Liver (tissue), 9 donors: Measurements from ENCODE around the gene SYNDIG1. TPM values are rescaled to one million over a fixed set of nuclear protein-coding genes. Genes with fewer than 3 reads are reported as not detected.

Source experiments
- DNase-seq: peaks from one replicate; pipeline ENCODE4 v3.0.0-alpha.2; 2017; ENCODE audit warnings: low spot score
- H3K27ac ChIP-seq, 2 donors: one replicate each; pipeline ENCODE4 v1.7.0; 2013; ENCODE audit warnings: inconsistent platforms in 2 of 2, low read length in 2 of 2, control low read depth in 1 of 2, low read depth in 1 of 2, mild to moderate bottlenecking in 1 of 2
- H3K27me3 ChIP-seq, 4 donors: one replicate each; pipeline versions ENCODE4 v1.6.1 to v1.7.0; 2013; ENCODE audit warnings: low read length in 3 of 4, inconsistent platforms in 1 of 4, mild to moderate bottlenecking in 1 of 4, moderate library complexity in 1 of 4; ENCODE audit not compliant: control insufficient read depth in 4 of 4, insufficient read depth in 4 of 4
- H3K36me3 ChIP-seq, 4 donors: one replicate each; pipeline versions ENCODE4 v1.6.1 to v1.7.0; 2013; ENCODE audit warnings: low read length in 3 of 4, mild to moderate bottlenecking in 3 of 4, low read depth in 1 of 4, moderate library complexity in 1 of 4; ENCODE audit not compliant: control insufficient read depth in 4 of 4, insufficient read depth in 3 of 4
- H3K4me1 ChIP-seq, 4 donors: one replicate each; pipeline versions ENCODE4 v1.6.1 to v1.7.0; 2013; ENCODE audit warnings: low read length in 3 of 4, mild to moderate bottlenecking in 3 of 4, moderate library complexity in 1 of 4; ENCODE audit not compliant: control insufficient read depth in 4 of 4, insufficient read depth in 4 of 4
- H3K4me3 ChIP-seq, 3 donors: one replicate each; pipeline versions ENCODE4 v1.6.1 to v1.7.0; 2013; ENCODE audit warnings: low read length in 3 of 3, control low read depth in 1 of 3, low read depth in 1 of 3, mild to moderate bottlenecking in 1 of 3
- H3K9ac ChIP-seq, 2 donors: one replicate each; pipeline ENCODE4 v1.7.0; 2013; ENCODE audit warnings: low read length in 2 of 2, mild to moderate bottlenecking in 2 of 2, moderate library complexity in 2 of 2, control low read depth in 1 of 2, low read depth in 1 of 2
- H3K9me3 ChIP-seq, 4 donors: one replicate each; pipeline versions ENCODE4 v1.6.1 to v1.7.0; 2013; ENCODE audit warnings: low read length in 3 of 4; ENCODE audit not compliant: control insufficient read depth in 4 of 4
- ATF3 ChIP-seq: IDR thresholded peaks from 2 replicates; pipeline ENCODE4 v1.6.1; 2016; ENCODE audit warnings: antibody characterized with exemption
- CTCF ChIP-seq: fragments of 150-350 bp; IDR thresholded peaks from 2 replicates; pipeline ENCODE4 v1.5.1; 2017; ENCODE audit warnings: improper control_type of control experiment, low read depth, low read length; ENCODE audit not compliant: missing input control
- EGR1 ChIP-seq, 2 donors: IDR thresholded peaks; 2 replicates each; pipeline ENCODE4 v1.6.1; 2016 to 2018; ENCODE audit warnings: antibody characterized with exemption in 2 of 2, low read depth in 2 of 2
- FOXA1 ChIP-seq: IDR thresholded peaks from 2 replicates; pipeline ENCODE4 v1.6.1; 2016; ENCODE audit warnings: antibody characterized with exemption
- HNF4A ChIP-seq, 2 donors: conservative IDR thresholded peaks; 2 replicates each; pipeline ENCODE4 v1.6.1; 2016; ENCODE audit warnings: antibody characterized with exemption in 2 of 2, mild to moderate bottlenecking in 2 of 2
- HNF4G ChIP-seq: IDR thresholded peaks from 2 replicates; pipeline ENCODE4 v1.6.1; 2016; ENCODE audit warnings: antibody characterized with exemption
- JUND ChIP-seq, 2 donors: IDR thresholded peaks; 2 replicates each; pipeline ENCODE4 v1.6.1; 2016; ENCODE audit warnings: antibody characterized with exemption in 2 of 2
- MAX ChIP-seq: IDR thresholded peaks from 2 replicates; pipeline ENCODE4 v1.6.1; 2016; ENCODE audit warnings: antibody characterized with exemption
- NR2F2 ChIP-seq: IDR thresholded peaks from 2 replicates; pipeline ENCODE4 v1.6.1; 2016; ENCODE audit warnings: antibody characterized with exemption
- RAD21 ChIP-seq, 2 donors: IDR thresholded peaks; 2 replicates each; pipeline ENCODE4 v1.6.1; 2016; ENCODE audit warnings: antibody characterized with exemption in 2 of 2, mild to moderate bottlenecking in 2 of 2
- REST ChIP-seq: IDR thresholded peaks from 2 replicates; pipeline ENCODE4 v1.6.1; 2016; ENCODE audit warnings: antibody characterized with exemption, mild to moderate bottlenecking
- RXRA ChIP-seq, 2 donors: IDR thresholded peaks; 2 replicates each; pipeline ENCODE4 v1.6.1; 2017 to 2018; ENCODE audit warnings: antibody characterized with exemption in 2 of 2, mild to moderate bottlenecking in 1 of 2
- SP1 ChIP-seq: IDR thresholded peaks from 2 replicates; pipeline ENCODE4 v1.6.1; 2018; ENCODE audit warnings: antibody characterized with exemption, mild to moderate bottlenecking
- TAF1 ChIP-seq: conservative IDR thresholded peaks from 2 replicates; pipeline ENCODE4 v1.6.1; 2016; ENCODE audit warnings: antibody characterized with exemption, mild to moderate bottlenecking
- YY1 ChIP-seq: IDR thresholded peaks from 2 replicates; pipeline ENCODE4 v1.6.1; 2016; ENCODE audit warnings: antibody characterized with exemption, mild to moderate bottlenecking
- WGBS: extraction: QIAGEN DNeasy Blood & Tissue Kit; methylation state at CpG from one replicate; pipeline ENCODE4 v1.1.7; 2013; 5-methylcytosine and 5-hydroxymethylcytosine counted together
- polyA plus RNA-seq, 2 donors: library from polyadenylated mRNA; stranded (reverse) in 1 of 2; unstranded in 1 of 2; fragments of 200-250 nt in 1 of 2; fragments of >200 nt in 1 of 2; fragmentation: Nextera tagmentation in 1 of 2; extraction: Ambion mirVana in 1 of 2; gene quantifications; one replicate each; pipeline versions ENCODE4 v1.2.1 to v1.2.3, GENCODE V29; 2013 to 2015
- total RNA-seq, 2 donors: library from RNA; depleted of rRNA; stranded (reverse); fragments of >200 nt; gene quantifications; one replicate each; pipeline ENCODE4 v1.2.3, GENCODE V29; 2014
- TF ChIP-seq, protein P1 (sequence below): IDR thresholded peaks from 2 replicates; pipeline ENCODE4 v1.6.1; 2016; ENCODE audit warnings: antibody characterized with exemption
- donor health status: healthy.
- donor health status: healthy.
- donor health status: healthy.
- donor health status: healthy.
- donor health status: healthy.

The SYNDIG1 gene
- total and polyA plus RNA-seq, 4 donors = 0.05 to 0.08 TPM; not detected in 2

DNA sequence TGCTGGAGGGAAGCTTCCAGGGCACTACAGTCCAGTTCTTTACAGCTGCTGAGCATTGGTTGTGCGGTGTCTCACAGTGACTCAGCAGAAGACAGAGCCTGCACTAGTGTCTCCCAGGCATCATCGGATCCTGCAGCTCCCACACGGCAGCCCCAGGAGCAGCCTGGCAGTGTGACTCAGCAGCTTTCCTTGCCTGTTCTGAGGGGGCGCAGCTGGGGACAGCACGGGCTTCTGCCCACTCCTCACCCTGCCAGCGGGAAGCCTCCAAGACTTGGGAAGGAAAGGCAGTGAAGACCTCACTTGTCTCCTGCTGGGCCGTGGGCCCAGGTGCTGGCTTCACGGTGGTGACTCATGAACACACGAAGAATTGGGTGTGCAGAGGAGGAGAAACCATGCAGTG is 165.4 kb downstream of the SYNDIG1 start:
- H3K9ac ChIP-seq = no peak overlapping the region
- no peaks in the 10 kb centered on the region for H3K4me1 ChIP-seq
- no peak overlapping the region for H3K4me3 ChIP-seq
- H3K27me3 ChIP-seq = no peaks in the 10 kb centered on the region
- H3K36me3 ChIP-seq = no peaks in the 10 kb centered on the region
- WGBS = 60% methylated on average over 9 of the region's 9 CpGs
- H3K9me3 ChIP-seq = no peaks in the 10 kb centered on the region
- H3K27ac ChIP-seq = no peak overlapping the region
- TF ChIP-seq RAD21 (IDR thresholded peaks at IDR 0.05) (no peak), YY1 (no peak), JUND (IDR thresholded peaks at IDR 0.05) (no peak), ATF3 (no peak), EGR1 (IDR thresholded peaks at IDR 0.05; ENCODE audit: low read depth in 2 of 2) (no peak), CTCF (no peak), FOXA1 (no peak), HNF4A (conservative IDR thresholded peaks at IDR 0.05) (no peak), RXRA (IDR thresholded peaks at IDR 0.05) (no peak), HNF4G (no peak), MAX (no peak), REST (no peak), TAF1 (no peak), SP1 (no peak), NR2F2 (no peak)
- TF ChIP-seq, protein P1, sequence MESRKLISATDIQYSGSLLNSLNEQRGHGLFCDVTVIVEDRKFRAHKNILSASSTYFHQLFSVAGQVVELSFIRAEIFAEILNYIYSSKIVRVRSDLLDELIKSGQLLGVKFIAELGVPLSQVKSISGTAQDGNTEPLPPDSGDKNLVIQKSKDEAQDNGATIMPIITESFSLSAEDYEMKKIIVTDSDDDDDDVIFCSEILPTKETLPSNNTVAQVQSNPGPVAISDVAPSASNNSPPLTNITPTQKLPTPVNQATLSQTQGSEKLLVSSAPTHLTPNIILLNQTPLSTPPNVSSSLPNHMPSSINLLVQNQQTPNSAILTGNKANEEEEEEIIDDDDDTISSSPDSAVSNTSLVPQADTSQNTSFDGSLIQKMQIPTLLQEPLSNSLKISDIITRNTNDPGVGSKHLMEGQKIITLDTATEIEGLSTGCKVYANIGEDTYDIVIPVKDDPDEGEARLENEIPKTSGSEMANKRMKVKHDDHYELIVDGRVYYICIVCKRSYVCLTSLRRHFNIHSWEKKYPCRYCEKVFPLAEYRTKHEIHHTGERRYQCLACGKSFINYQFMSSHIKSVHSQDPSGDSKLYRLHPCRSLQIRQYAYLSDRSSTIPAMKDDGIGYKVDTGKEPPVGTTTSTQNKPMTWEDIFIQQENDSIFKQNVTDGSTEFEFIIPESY = no peak
- DNase-seq = no peak

DNA sequence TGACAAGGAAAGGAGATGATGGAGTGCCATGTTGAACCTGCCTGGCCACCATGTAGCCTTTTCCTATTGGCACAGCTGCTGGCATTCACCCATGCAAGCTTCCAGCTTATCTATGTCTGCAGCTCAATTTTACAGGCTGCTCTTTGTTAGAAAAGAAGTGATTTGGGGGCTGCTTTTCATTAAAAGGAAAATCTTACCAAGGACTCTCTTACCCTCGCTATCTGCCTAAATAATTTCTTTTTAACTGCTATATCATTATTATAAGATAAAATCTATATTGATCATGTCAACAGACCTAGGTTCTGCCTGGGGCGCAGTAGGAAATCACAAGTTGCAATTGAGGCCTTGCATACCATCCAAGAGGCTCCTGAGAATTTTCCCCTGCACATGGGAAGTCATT is 167.2 kb downstream of the SYNDIG1 start:
- H3K9ac ChIP-seq = no peak overlapping the region
- DNase-seq = no peak
- no peak overlapping the region for H3K27ac ChIP-seq
- no peaks in the 10 kb centered on the region for H3K9me3 ChIP-seq
- peaks cover 0 to 3% (median 0%) of the 10 kb centered on the region in 4 donors for H3K27me3 ChIP-seq
- 94% methylated on average over 2 of the region's 2 CpGs for WGBS
- no peaks in the 10 kb centered on the region for H3K36me3 ChIP-seq
- no peak overlapping the region for H3K4me3 ChIP-seq
- no peaks in the 10 kb centered on the region for H3K4me1 ChIP-seq
- TF ChIP-seq SP1 (no peak), YY1 (no peak), ATF3 (no peak), EGR1 (IDR thresholded peaks at IDR 0.05; ENCODE audit: low read depth in 2 of 2) (no peak), REST (no peak)
- TF ChIP-seq, protein P1 = no peak
